ENCODE measurements around the gene RRP36. TPM values are rescaled to one million over a fixed set of nuclear protein-coding genes. Genes with fewer than 3 reads are reported as not detected.

RRP36 gene, protein sequence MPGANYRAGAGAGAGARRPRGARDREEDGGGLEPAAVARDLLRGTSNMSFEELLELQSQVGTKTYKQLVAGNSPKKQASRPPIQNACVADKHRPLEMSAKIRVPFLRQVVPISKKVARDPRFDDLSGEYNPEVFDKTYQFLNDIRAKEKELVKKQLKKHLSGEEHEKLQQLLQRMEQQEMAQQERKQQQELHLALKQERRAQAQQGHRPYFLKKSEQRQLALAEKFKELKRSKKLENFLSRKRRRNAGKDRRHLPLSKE
- total RNA-seq, result 10 to 100 TPM; 65.3 to 68.4 TPM

- Mint-ChIP-seq H3K27ac (peak within 1 kb of the TSS; percentile 93), H3K9me3 (no peaks in the 10 kb centered on the region), H3K36me3 (ENCODE audit: low read depth) (peaks cover 51% of the 10 kb centered on the region), H3K4me3 (peak within 1 kb of the TSS; percentile 98), H3K4me1 (peaks cover 24% of the 10 kb centered on the region), H3K27me3 (no peaks in the 10 kb centered on the region)
- DNase-seq, result peak; percentile 60
- ChIA-PET CTCF (interaction anchor here (0.7 to 1.1 kb wide), 7 partner anchors 9 to 530 kb away, joined by 3 to 4 read pairs (median 3); no protein-coding TSS in a partner anchor), POLR2A (no interaction called here)
Measured at GRCh38 chr6:43021270-43022047, at the start of gene RRP36. TSS of gene RRP36 (plus strand) at chr6:43021623. CDS start at chr6:43021655, 32 bp downstream.

DNA sequence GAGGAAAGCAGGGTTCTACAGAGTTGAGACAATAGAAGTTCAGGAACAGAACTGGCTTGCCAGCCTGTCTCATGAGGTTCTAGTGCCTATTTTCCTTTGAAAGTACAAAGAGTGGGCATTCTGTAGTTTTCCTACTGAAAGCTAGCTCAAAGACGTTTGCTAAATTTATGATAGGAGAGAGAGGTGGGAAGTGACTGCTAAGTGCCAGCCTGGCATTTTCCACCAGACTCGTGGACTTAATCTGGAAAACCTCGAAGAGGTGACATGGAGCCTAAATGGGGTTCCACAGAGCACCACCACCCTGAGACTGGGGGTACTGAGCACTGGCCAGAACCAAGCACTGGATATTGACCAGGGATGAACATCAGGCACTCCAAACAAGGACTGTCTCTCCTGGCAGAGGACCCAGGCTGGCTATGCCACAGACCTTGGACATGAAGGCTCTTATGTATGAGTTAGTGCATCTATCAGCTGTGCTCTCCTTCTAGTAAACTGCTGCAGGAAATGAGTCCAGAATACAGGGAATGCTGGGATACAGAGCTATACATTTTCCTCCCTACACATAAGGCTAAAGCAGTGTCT is 49.6 kb upstream of the RRP36 start:
- DNase-seq, result no peak
- Mint-ChIP-seq H3K4me3 (no peak overlapping the region), H3K36me3 (ENCODE audit: low read depth) (peaks cover 15% of the 10 kb centered on the region), H3K27ac (peak overlapping the region; percentile 27), H3K9me3 (no peaks in the 10 kb centered on the region), H3K27me3 (no peaks in the 10 kb centered on the region), H3K4me1 (peaks cover 12% of the 10 kb centered on the region)
- ChIA-PET CTCF (interaction anchor here (0.6 to 1.7 kb wide), 4 partner anchors 8 to 42 kb away, joined by 3 to 7 read pairs (median 6); partner anchors contain the start of genes CNPY3, GNMT and PEX6), POLR2A (no interaction called here)

DNA sequence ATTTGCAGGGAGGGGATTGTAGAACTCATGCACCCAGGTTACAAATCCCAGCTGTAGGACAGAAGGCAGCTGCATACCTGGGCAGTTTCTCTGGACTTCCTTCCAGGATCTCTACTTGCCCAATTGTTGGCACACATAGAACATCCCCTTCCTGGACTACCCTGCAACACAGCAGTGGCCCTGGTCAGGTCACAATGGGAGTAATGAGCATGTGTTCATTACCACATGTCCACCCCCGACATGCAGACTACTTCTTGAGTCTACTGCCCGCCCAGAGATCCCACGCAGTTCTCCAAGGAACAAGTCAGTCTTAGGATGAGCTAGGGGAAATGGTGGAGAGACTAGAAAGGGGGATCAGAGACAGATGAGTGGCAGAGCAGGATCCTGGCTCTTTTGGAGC is 47.5 kb upstream of the RRP36 start:
- Mint-ChIP-seq H3K27me3 (no peaks in the 10 kb centered on the region), H3K4me1 (peaks cover 23% of the 10 kb centered on the region), H3K36me3 (ENCODE audit: low read depth) (peaks cover 19% of the 10 kb centered on the region), H3K4me3 (no peak overlapping the region), H3K9me3 (no peaks in the 10 kb centered on the region), H3K27ac (no peak overlapping the region)
- no peak for DNase-seq
- ChIA-PET POLR2A (no interaction called here), CTCF (no interaction called here)

DNA sequence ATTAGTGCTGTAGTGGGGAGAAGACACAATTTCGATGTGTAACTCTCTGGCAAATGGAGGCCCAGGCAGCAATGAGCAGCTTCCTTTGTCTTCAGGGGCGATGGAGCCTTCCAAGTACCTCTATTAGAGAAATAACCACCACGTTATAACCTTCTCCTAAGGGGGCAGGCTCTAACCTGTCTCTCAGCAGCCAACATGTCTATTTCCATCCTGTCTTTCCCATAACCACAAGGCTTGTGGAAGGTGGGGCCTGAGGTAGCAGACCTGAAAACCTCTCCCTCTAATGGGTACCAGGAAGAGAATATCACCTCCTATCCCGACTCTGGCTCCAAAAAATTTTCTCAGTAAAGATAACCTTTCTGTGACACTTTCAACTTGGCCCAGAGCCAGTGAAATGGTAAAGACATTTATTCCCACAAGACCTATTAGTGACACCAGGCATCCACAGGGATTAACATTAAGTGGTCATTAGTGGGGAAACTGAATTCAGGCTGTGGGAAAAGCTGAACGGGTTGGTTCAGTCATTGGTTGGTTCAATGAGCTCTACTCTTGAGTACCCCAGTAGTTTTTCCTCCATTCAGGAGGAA is 46.4 kb upstream of the RRP36 start:
- no peaks in the 10 kb centered on the region for H3K27me3 Mint-ChIP-seq
- peaks cover 19% of the 10 kb centered on the region for H3K36me3 Mint-ChIP-seq (ENCODE audit: low read depth)
- CTCF ChIA-PET, result interaction anchor here (1.4 kb wide), 1 partner anchor 10 kb away, joined by 5 read pairs; no protein-coding TSS in a partner anchor
- H3K4me1 Mint-ChIP-seq, result peaks cover 34% of the 10 kb centered on the region
- POLR2A ChIA-PET, result interaction anchor here (0.6 kb wide), 1 partner anchor 15 kb away, joined by 4 read pairs; no protein-coding TSS in a partner anchor
- no peak for DNase-seq
- no peak overlapping the region for H3K4me3 Mint-ChIP-seq
- no peak overlapping the region for H3K27ac Mint-ChIP-seq
- H3K9me3 Mint-ChIP-seq, result no peaks in the 10 kb centered on the region

DNA sequence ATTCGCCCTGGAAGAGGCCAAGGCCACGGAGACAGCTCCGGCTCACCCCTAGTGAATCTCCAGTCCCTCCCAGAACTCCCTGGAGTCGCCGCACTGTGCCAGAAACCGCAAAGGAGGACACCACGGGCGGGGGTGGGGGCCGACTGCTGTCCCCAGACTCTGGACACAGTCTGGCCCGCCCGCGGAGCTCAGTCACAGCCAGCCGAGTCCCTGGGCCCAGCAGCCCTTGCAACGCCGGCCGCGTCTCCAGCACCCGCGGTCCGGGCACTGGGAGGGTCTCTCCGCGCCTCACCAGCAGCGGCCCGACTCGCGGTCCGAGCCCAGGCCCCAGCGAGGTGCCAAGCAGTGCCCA is 43.0 kb upstream of the RRP36 start:
- H3K27ac Mint-ChIP-seq, result peak overlapping the region; percentile 87
- DNase-seq, result peak; percentile 17
- no peaks in the 10 kb centered on the region for H3K27me3 Mint-ChIP-seq
- POLR2A ChIA-PET, result interaction anchor here (1.3 to 2.6 kb wide), 2 partner anchors 49 to 75 kb away, joined by 3 to 13 read pairs; partner anchors contain the start of genes CNPY3 and CUL7
- CTCF ChIA-PET, result interaction anchor here (0.6 to 2.3 kb wide), 9 partner anchors 8 to 1107 kb away, joined by 3 to 7 read pairs (median 4); partner anchors contain the start of genes CNPY3 and KLHDC3
- peak overlapping the region; percentile 89 for H3K4me3 Mint-ChIP-seq
- H3K36me3 Mint-ChIP-seq (ENCODE audit: low read depth), result peaks cover 19% of the 10 kb centered on the region
- no peaks in the 10 kb centered on the region for H3K9me3 Mint-ChIP-seq
- H3K4me1 Mint-ChIP-seq, result peaks cover 44% of the 10 kb centered on the region

DNA sequence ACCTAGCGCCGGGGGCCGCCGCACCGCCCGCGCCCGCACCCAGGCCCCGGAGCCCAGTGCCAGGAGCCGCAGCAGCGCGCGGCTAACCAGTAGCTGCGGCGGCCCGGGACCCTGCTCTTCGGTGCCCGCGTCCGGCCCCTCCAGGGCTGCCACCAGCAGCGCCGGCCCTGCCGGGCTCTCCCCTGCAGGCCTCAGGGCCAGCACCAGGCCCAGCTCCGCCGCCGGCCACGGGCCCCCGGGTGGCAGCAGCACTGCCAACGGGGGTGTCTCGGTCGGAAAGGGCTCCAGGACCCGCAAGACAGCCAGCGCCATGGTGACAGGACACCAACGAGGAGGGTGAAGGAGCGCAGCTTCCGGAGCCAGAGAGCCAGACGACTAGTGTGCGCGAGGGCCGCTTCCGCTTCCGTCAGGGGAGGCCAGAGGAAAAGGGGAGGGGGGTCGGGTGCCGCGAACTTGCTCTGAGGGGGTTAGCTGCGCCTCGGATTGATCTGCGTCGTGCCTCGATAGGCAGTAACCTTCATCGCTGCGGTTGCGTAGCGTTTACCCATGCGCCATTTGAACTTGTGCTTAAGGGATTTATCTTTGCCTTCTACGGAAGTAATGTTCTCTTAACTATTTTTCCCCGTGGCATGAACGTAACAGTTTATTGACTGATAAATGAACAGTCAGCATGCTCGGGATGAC is 42.4 kb upstream of the RRP36 start, which contains the start of gene PEX6:
TSS of gene PEX6 (minus strand) at position 343 of the 684 bp plus-strand sequence. CDS start at position 312, 31 bp downstream.
- peaks cover 16% of the 10 kb centered on the region for H3K36me3 Mint-ChIP-seq (ENCODE audit: low read depth)
- DNase-seq, result peak; percentile 99
- H3K4me1 Mint-ChIP-seq, result peaks cover 48% of the 10 kb centered on the region
- CTCF ChIA-PET, result interaction anchor here (0.6 to 2.3 kb wide), 10 partner anchors 8 to 1106 kb away, joined by 3 to 7 read pairs (median 4); partner anchors contain the start of genes CNPY3 and KLHDC3
- H3K27me3 Mint-ChIP-seq, result no peaks in the 10 kb centered on the region
- H3K27ac Mint-ChIP-seq, result peak within 1 kb of the TSS; percentile 98
- H3K4me3 Mint-ChIP-seq, result peak within 1 kb of the TSS; percentile 89
- no peaks in the 10 kb centered on the region for H3K9me3 Mint-ChIP-seq
- POLR2A ChIA-PET, result interaction anchor here (1.3 to 2.6 kb wide), 2 partner anchors 50 to 75 kb away, joined by 3 to 13 read pairs; partner anchors contain the start of genes CNPY3 and CUL7

GRCh38 chr6:42979523-42980177 is 41.8 kb upstream of the RRP36 start:
- POLR2A ChIA-PET, result interaction anchor here (0.6 to 2.6 kb wide), 3 partner anchors 9 to 74 kb away, joined by 3 to 13 read pairs (median 3); partner anchors contain the start of genes CNPY3 and CUL7

GRCh38 chr6:42981836-42982235 is 39.6 kb upstream of the RRP36 start:
- no peak overlapping the region for H3K4me3 Mint-ChIP-seq
- ChIA-PET POLR2A (no interaction called here), CTCF (interaction anchor here (0.7 kb wide), 1 partner anchor 832 kb away, joined by 3 read pairs; no protein-coding TSS in a partner anchor)

More at GRCh38 chr6:42979523-42980177, 41.8 kb upstream of the RRP36 start:
- DNase-seq, result peak; percentile 20
- H3K36me3 Mint-ChIP-seq (ENCODE audit: low read depth), result peaks cover 14% of the 10 kb centered on the region
- no peaks in the 10 kb centered on the region for H3K27me3 Mint-ChIP-seq
- H3K4me1 Mint-ChIP-seq, result peaks cover 49% of the 10 kb centered on the region
- CTCF ChIA-PET, result interaction anchor here (1.0 to 2.3 kb wide), 8 partner anchors 9 to 168 kb away, joined by 3 to 7 read pairs (median 4); partner anchors contain the start of gene CNPY3
- H3K27ac Mint-ChIP-seq, result peak overlapping the region; percentile 98
- H3K9me3 Mint-ChIP-seq, result no peaks in the 10 kb centered on the region
- peak overlapping the region; percentile 78 for H3K4me3 Mint-ChIP-seq

DNA sequence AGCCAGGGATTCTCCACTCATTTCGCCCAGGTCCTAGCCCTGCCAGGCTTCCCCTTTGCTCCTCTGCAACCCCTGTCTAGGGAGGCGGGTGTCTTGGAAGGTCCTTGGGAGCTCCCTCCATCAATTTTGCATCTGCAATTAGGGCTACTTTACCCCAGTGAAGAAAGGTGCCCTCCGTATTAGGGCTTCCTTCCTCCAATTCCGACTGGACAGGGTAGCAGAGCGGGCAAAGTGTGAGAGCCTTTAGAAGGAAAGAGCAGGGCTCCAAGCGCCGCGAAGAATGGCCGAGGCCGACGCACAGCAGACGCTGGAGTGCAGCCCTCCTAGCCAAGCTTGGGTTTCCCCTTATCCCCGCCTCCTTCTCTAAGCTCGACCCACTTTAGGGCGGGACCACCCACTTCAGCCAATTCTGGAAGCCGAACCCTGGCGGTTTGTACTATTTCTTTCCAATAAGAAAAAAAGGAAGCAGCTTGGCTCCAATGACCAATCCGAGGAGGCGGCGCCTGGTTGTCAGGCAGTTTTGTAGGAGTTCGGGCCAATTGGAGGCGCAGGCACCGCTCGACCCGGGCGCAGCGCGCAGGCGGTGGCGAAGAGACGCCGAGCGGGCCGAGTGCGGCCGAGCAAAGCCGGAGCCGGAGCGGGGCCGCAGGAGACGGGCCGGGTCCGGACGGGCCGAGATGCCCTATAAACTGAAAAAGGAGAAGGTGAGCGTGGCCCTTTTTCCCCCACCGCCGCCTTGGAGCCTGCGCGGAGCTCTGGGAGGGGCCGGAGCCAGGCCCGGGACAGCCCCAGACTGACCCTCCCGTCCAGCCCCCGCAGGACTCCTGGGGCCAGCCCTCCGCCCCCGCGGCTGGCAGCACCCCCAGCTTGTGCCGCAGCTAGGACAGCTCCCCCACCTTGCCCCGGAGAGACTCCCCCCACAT is 37.2 kb upstream of the RRP36 start, which contains the start of gene PPP2R5D:
TSS of gene PPP2R5D (plus strand) at position 570 of the 923 bp plus-strand sequence. CDS start at position 678, 108 bp downstream.
- POLR2A ChIA-PET, result interaction anchor here (0.9 to 1.3 kb wide), 2 partner anchors 54 to 75 kb away, joined by 4 to 5 read pairs; partner anchors contain the start of genes CNPY3, KLC4 and MRPL2
- Mint-ChIP-seq H3K9me3 (no peaks in the 10 kb centered on the region), H3K4me1 (peaks cover 61% of the 10 kb centered on the region), H3K4me3 (peak within 1 kb of the TSS; percentile 93), H3K27me3 (no peaks in the 10 kb centered on the region), H3K36me3 (ENCODE audit: low read depth) (peaks cover 23% of the 10 kb centered on the region), H3K27ac (peak within 1 kb of the TSS; percentile 93)
- CTCF ChIA-PET, result interaction anchor here (0.8 to 1.7 kb wide), 6 partner anchors 12 to 69 kb away, joined by 3 to 5 read pairs (median 4); partner anchors contain the start of genes CNPY3, CUL7, KLHDC3 and MEA1
- peak; percentile 99 for DNase-seq

More at GRCh38 chr6:42981836-42982235, 39.6 kb upstream of the RRP36 start:
- Mint-ChIP-seq H3K27me3 (no peaks in the 10 kb centered on the region), H3K27ac (peak overlapping the region; percentile 48), H3K9me3 (no peaks in the 10 kb centered on the region), H3K36me3 (ENCODE audit: low read depth) (peaks cover 18% of the 10 kb centered on the region), H3K4me1 (peaks cover 55% of the 10 kb centered on the region)
- no peak for DNase-seq

DNA sequence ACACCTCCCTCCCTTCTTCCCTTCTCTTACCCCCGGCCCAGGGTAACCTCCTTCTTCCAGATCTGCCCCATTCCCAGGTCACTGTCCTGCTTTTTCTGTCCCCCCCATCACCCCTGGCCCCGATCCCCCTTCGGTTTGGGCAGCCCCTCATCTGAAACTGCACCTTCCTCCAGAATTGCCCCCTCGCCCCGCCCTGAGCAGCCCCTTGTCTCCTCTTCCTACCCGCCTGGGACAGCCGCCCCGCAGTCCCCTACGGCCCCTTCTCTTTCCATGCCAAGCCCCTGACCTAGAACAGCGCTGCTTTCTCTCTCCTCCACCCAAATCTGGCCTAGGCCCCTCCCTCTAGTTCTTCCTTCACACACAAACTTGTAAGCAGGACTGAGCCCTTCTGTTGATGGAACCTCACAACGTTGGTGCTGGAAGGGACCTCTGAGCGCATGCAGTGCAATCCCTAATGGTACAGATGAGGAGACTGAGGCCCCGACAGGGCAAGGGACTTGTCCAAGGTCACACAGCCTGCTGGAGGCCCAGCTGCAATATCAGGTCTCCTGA is 36.4 kb upstream of the RRP36 start:
- DNase-seq, result peak; percentile 29
- H3K9me3 Mint-ChIP-seq, result no peaks in the 10 kb centered on the region
- H3K36me3 Mint-ChIP-seq (ENCODE audit: low read depth), result peaks cover 27% of the 10 kb centered on the region
- peak overlapping the region; percentile 93 for H3K27ac Mint-ChIP-seq
- CTCF ChIA-PET, result interaction anchor here (1.1 to 1.6 kb wide), 4 partner anchors 11 to 159 kb away, joined by 3 to 5 read pairs (median 4); partner anchors contain the start of gene CNPY3
- H3K27me3 Mint-ChIP-seq, result no peaks in the 10 kb centered on the region
- POLR2A ChIA-PET, result no interaction called here
- peaks cover 54% of the 10 kb centered on the region for H3K4me1 Mint-ChIP-seq
- H3K4me3 Mint-ChIP-seq, result peak overlapping the region; percentile 93

Measured in activated CD4-positive, alpha-beta T cell treated with anti-CD3 and anti-CD28 coated beads, Interleukin-2, amount 10 ng/mL, durations not matched to agents 7 days and 5 days (primary cell).